Measurements from ENCODE around the gene NR1D1. TPM values are rescaled to one million over a fixed set of nuclear protein-coding genes. Genes with fewer than 3 reads are reported as not detected.

NR1D1 gene
- total RNA-seq, 2 donors from 2014 or later: 8.3 to 9.9 TPM

DNA sequence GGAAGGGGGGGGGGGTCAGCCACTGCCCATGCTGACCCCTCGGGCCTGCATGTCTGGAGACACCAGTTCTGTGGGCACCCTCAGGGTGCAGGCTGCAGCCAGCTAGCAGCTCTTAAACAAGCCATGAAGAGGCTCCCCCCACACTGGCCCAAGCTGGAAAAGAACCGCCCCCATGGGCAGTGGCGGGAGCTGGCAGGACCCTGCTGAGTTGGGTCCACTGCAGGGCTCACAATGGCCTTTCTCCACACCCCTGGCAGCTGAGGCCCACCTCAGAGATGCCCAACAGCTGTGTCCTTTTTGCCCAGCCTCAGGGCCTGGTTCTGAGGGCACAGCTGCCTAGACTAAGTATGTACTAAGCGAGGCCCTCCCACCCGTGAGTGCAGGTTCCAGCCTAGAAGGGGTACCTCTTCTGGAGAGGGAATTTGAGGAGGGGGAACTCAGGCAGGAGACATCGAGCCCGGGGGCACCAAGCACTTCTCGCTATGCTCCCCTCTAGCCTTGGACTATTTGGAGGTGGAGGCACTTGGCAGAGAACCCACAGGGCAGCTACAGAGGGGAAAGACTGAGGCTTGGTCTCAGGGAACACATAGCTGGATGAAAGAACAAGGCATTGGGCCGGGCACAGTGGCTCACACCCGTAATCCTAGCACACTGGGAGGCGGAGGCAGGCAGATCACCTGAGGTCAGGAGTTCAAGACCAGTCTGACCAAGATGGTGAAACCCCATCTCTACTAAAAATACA lies 34.4 kb downstream of the NR1D1 start:
- Histone ChIP-seq H3K9me3 (no peaks in the 10 kb centered on the region), H3K4me1 (peaks cover 0 to 76% of the 10 kb centered on the region in 2 donors), H3K4me3 (peak overlapping the region in 1 of 2 donors; percentile 100), H3K27ac (peak overlapping the region; percentile 95 to 98), H3K36me3 (no peaks in the 10 kb centered on the region), H3K27me3 (no peaks in the 10 kb centered on the region)
- TF ChIP-seq, protein P1, sequence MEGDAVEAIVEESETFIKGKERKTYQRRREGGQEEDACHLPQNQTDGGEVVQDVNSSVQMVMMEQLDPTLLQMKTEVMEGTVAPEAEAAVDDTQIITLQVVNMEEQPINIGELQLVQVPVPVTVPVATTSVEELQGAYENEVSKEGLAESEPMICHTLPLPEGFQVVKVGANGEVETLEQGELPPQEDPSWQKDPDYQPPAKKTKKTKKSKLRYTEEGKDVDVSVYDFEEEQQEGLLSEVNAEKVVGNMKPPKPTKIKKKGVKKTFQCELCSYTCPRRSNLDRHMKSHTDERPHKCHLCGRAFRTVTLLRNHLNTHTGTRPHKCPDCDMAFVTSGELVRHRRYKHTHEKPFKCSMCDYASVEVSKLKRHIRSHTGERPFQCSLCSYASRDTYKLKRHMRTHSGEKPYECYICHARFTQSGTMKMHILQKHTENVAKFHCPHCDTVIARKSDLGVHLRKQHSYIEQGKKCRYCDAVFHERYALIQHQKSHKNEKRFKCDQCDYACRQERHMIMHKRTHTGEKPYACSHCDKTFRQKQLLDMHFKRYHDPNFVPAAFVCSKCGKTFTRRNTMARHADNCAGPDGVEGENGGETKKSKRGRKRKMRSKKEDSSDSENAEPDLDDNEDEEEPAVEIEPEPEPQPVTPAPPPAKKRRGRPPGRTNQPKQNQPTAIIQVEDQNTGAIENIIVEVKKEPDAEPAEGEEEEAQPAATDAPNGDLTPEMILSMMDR (IDR thresholded peaks at IDR 0.05): no peak
- no peak for DNase-seq (ENCODE audit: low spot score)

DNA sequence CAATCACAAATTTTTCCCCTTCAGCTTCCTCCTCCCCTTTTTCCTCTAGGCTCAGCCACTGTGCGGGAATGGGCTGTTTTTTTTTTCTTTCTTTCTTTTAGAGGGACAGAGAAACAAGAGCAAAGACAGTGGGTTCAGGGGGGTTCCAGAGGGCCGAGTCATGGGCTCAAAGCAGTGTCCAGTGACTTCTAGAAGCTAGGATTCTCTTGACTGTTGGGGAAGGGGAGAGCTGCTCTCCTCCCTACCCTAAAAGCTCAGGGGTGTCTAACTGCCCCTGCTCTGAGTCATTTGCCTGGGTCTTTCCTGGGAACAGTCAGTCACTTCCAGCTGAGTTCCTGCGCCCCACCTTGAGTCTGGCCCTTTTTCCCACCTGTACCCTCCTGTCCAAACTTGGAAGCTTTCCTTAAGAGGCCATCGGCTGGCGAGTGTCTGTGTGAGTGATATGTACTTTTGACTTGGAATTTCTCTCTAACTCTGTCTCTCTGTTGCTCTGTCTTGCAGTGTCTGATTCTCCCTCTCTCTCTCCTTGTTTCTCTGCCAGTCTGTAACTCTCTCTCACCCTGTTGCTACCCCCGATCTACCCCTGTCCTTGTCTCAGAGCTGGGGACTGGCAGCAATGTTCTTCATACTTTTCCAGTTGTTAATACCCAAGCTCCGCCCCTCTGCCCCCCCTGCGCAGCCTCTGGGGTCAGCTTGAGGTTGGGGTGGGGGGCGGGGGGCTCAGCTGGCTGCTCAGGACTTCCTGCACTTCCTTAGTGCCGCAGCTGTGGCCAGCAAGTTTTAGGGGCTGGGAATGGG lies 35.2 kb downstream of the NR1D1 start:
- Histone ChIP-seq H3K27me3 (no peaks in the 10 kb centered on the region), H3K9me3 (no peaks in the 10 kb centered on the region), H3K4me1 (peaks cover 0 to 68% of the 10 kb centered on the region in 2 donors), H3K4me3 (peak overlapping the region; percentile 10 to 100), H3K27ac (peak overlapping the region; percentile 95 to 98), H3K36me3 (no peaks in the 10 kb centered on the region)
- DNase-seq (ENCODE audit: low spot score): no peak
- TF ChIP-seq, protein P1 (IDR thresholded peaks at IDR 0.05): no peak

DNA sequence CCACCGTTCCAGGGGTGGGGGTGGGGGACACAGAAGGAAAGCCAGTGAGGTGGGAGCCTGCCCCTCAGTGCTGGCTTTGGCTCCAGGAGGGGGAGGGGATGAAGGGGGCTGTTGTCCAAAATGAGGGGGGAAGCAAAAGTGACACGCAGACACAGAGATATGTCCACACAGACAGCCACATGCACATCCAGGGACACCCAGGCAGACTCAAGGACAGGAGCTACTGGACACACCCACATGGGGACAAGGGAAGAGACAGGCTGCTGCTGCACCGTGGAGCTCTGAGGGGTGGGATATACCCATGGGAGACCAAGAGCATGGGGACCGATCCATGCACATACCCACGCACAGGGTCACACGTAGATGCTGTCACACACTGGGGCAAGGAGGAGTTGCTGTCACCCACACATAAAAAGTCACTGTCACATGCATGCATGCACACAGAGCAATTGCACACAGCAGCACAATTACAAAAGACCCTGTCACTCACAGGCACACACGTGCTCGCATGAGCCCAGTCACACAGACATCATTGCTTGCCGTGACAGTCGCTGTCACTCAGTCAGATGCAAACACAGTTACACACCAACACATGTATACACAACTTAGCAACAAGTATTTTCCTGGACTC lies 36.4 kb downstream of the NR1D1 start:
- TF ChIP-seq, protein P1 (IDR thresholded peaks at IDR 0.05): no peak
- Histone ChIP-seq H3K27ac (peak overlapping the region; percentile 95 to 98), H3K27me3 (no peaks in the 10 kb centered on the region), H3K9me3 (no peaks in the 10 kb centered on the region), H3K4me1 (peaks cover 0 to 57% of the 10 kb centered on the region in 2 donors), H3K4me3 (peak overlapping the region; percentile 88 to 100), H3K36me3 (no peaks in the 10 kb centered on the region)
- DNase-seq (ENCODE audit: low spot score): no peak

DNA sequence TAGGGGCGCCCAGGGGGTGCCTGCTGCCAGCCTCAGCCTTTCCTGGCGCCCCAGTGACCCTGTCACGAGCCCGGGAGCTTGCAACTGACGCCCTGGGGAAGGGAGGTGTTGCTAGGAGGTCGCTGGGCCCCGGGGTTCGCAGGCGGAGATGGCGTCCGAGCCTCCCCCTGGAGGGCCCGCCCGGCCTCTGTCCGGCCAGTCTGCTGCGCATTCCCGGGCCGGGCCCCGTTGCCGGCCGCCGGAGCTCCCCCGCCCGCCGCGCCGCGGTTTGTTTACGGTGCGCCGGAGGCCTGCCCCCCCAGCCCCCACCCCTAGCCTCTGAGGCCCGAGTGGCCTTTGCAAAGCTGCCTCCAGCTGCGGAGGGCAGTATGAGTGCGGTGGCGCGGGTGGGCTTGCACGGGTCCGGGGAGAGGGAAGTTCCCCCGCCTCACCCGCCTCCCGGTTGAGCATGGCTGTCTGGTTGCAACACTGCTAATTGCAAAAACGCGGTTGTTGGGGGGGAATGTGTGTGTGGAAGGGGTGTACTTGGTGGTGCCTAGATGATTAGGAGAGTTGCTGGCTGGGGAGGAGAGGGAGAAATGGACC lies 37.1 kb downstream of the NR1D1 start:
- Histone ChIP-seq H3K27ac (peak overlapping the region; percentile 95 to 98), H3K4me3 (peak overlapping the region; percentile 88 to 100), H3K36me3 (no peaks in the 10 kb centered on the region), H3K27me3 (no peaks in the 10 kb centered on the region), H3K4me1 (peaks cover 0 to 57% of the 10 kb centered on the region in 2 donors), H3K9me3 (no peaks in the 10 kb centered on the region)
- TF ChIP-seq, protein P1 (IDR thresholded peaks at IDR 0.05): peak in 1 of 2 donors; percentile 25
- no peak for DNase-seq (ENCODE audit: low spot score)

DNA sequence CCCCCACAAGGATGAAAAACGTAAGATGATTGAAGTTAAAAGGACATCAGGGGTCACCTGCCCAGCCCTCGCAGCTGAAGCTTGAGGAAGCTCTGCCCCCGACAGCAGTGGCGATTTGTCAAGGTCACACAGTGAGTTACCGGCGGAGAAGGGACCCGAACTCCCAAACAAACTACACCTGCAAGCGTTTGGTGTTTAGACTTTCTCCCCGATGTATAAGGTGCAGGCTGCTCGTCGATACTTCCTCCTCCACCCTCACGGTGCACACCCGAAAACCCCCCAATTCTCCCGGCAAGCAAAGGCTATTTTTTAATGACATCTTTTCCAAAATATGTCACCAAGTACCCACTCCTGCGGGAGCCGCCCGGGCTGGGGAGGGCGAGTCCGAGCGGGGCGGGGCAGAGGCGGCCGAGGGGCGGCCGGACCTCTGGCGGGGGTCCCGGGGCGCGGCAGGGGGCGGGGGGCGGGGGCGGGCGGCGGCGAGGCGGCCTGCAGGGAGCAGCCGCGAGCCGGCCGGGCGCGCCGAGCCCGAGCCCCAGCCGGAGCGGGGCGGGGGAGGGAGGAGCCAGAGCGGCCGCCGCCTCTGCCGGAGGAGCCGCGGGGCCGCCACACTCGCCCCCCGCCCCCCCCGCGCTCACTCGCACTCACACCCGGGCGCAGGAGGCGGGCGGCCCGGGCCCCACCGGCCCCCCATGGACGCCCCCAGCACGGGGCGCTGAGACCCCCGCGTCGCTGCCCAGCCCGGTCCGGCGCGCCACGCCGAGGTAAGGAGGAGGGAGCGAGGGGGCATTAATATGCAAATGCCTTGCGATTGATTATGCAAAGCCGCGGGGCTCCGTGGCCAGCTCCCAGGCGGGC lies 37.8 kb downstream of the NR1D1 start, which contains the start of gene THRA:
Gene THRA (plus strand): TSS at position 637 of the 858 bp plus-strand sequence. CDS start 11,524 bp downstream, outside the sequence.
- Histone ChIP-seq H3K36me3 (no peaks in the 10 kb centered on the region), H3K9me3 (no peaks in the 10 kb centered on the region), H3K4me1 (peaks cover 0 to 57% of the 10 kb centered on the region in 2 donors), H3K27ac (peak within 1 kb of the TSS; percentile 95 to 98), H3K27me3 (no peaks in the 10 kb centered on the region), H3K4me3 (peak within 1 kb of the TSS; percentile 88 to 100)
- TF ChIP-seq, protein P1 (IDR thresholded peaks at IDR 0.05): no peak
- DNase-seq (ENCODE audit: low spot score): no peak
